GM12878 (cell line): Measurements from ENCODE around the gene NUBP1. TPM values are rescaled to one million over a fixed set of nuclear protein-coding genes. Genes with fewer than 3 reads are reported as not detected.

ENCODE experiments used
- ATAC-seq: fragments of 200-7000 bp; cut with Tn5 transposase; 3 replicates; pipeline ENCODE4 v1.9.1; 2020; ENCODE audit warnings: mild to moderate bottlenecking, moderate library complexity
- BruUV-seq: library from RNA; stranded (reverse); fragments of 400-500 nt; replicated peaks from 2 replicates; lab custom pipeline; 2021; lab: Mats Ljungman, UMichigan
- CTCF ChIA-PET: fragments of 300-600 bp; sonication (Branson Sonifier 250); formaldehyde crosslinking; extraction: SDS; loops from one replicate; lab custom pipeline; 2021; ENCODE audit warnings: inconsistent platforms; lab: Yijun Ruan, JAX
- POLR2A ChIA-PET: fragments of 350-600 bp; formaldehyde crosslinking; extraction: SDS; loops from one replicate; lab custom pipeline; 2021; ENCODE audit warnings: inconsistent platforms; lab: Charles Lee
- RAD21 ChIA-PET: fragments of 300-600 bp; sonication (Branson Sonifier 250); formaldehyde crosslinking; loops from one replicate; lab custom pipeline; 2023; ENCODE audit warnings: antibody characterized with exemption; ENCODE audit not compliant: unreplicated experiment; lab: Charles Lee
- SMC1A ChIA-PET: fragments of 300-600 bp; sonication (Branson Sonifier 250); formaldehyde crosslinking; loops from one replicate; lab custom pipeline; 2023; ENCODE audit not compliant: unreplicated experiment, uncharacterized antibody; lab: Charles Lee
- DNase-seq: peaks from one replicate; pipeline ENCODE4 v3.0.0-alpha.2; 2011; ENCODE audit warnings: low read depth, low spot score
- FAIRE-seq: peaks from 3 replicates; lab custom pipeline; 2011; peaks lifted over from hg19 to GRCh38; lab: Jason Lieb, UNC
- H2AFZ ChIP-seq: 2 replicates; pipeline ENCODE4 v1.6.0; 2011; ENCODE audit warnings: low read depth, low read length, control low read depth; ENCODE audit not compliant: control insufficient read depth
- H3K27ac ChIP-seq: 2 replicates; pipeline ENCODE4 v1.5.1; 2011; ENCODE audit warnings: control low read depth; ENCODE audit not compliant: control insufficient read depth, insufficient read depth
- H3K27me3 ChIP-seq, 2 experiments: replicated peaks in 1 of 2; 2 replicates each; pipeline versions ENCODE4 v1.6.0 to v1.6.1; 2011; ENCODE audit warnings: low read length in 1 of 2; ENCODE audit not compliant: control insufficient read depth in 2 of 2, insufficient read depth in 2 of 2
- H3K36me3 ChIP-seq, 2 experiments: 2 replicates each; pipeline ENCODE4 v1.5.1; 2011; ENCODE audit warnings: low read length in 1 of 2; ENCODE audit not compliant: control insufficient read depth in 2 of 2, insufficient read depth in 2 of 2
- H3K4me1 ChIP-seq: 2 replicates; pipeline ENCODE4 v1.6.1; 2011; ENCODE audit warnings: mild to moderate bottlenecking, low read length, moderate library complexity, mixed read lengths; ENCODE audit not compliant: control insufficient read depth, insufficient read depth
- H3K4me2 ChIP-seq: 2 replicates; pipeline ENCODE4 v1.6.0; 2011; ENCODE audit warnings: control low read depth; ENCODE audit not compliant: control insufficient read depth, insufficient read depth
- H3K4me3 ChIP-seq: fragments of 200-600 bp; sonication (generic); 2 replicates; pipeline ENCODE4 v1.5.1; 2016
- H3K79me2 ChIP-seq: 2 replicates; pipeline ENCODE4 v1.6.0; 2011; ENCODE audit warnings: low read length; ENCODE audit not compliant: control insufficient read depth, insufficient read depth
- H3K9ac ChIP-seq: 2 replicates; pipeline ENCODE4 v1.8.0; 2011; ENCODE audit warnings: low read length, control low read depth, mixed read lengths; ENCODE audit not compliant: control insufficient read depth, insufficient read depth
- H3K9me3 ChIP-seq: replicated peaks from 3 replicates; pipeline ENCODE4 v1.5.1; 2011; ENCODE audit warnings: mild to moderate bottlenecking, low read length; ENCODE audit not compliant: control insufficient read depth, insufficient read depth
- H4K20me1 ChIP-seq: 2 replicates; pipeline ENCODE4 v1.6.0; 2011; ENCODE audit not compliant: control insufficient read depth, insufficient read depth
- BCL3 ChIP-seq: IDR thresholded peaks from 2 replicates; pipeline ENCODE4 v1.6.1; 2011; ENCODE audit warnings: borderline replicate concordance, low read depth, mild to moderate bottlenecking, moderate library complexity, low read length; ENCODE audit not compliant: insufficient read depth, poor library complexity, severe bottlenecking
- HDAC6 ChIP-seq: fragments of 200-600 bp; sonication (generic); IDR thresholded peaks from one replicate; pipeline ENCODE4 v1.8.0; 2017; ENCODE audit warnings: antibody characterized with exemption; ENCODE audit not compliant: unreplicated experiment
- PBX3 ChIP-seq: IDR thresholded peaks from 2 replicates; pipeline ENCODE4 v1.6.1; 2011; ENCODE audit warnings: mild to moderate bottlenecking, low read depth, low read length, moderate library complexity; ENCODE audit not compliant: insufficient replicate concordance
- WGBS: methylation state at CpG from one replicate; pipeline ENCODE4 v1.1.6; 2016; ENCODE audit warnings: low lambda C conversion rate; ENCODE audit not compliant: insufficient replicate concordance, insufficient coverage; ENCODE audit errors: missing lambda C conversion rate; 5-methylcytosine and 5-hydroxymethylcytosine counted together
- in situ Hi-C: fragments of 300-500 bp; cut with MboI; formaldehyde crosslinking; loops from 9 replicates; pipeline ENCODE4 v1.14.3; 2018; ENCODE audit warnings: mixed read lengths
- intact Hi-C: fragments of 100-400 bp; cut with micrococcal nuclease; formaldehyde crosslinking; loops from one replicate; pipeline ENCODE4 v1.14.2; 2022; ENCODE audit not compliant: unreplicated experiment
- polyA plus RNA-seq, 11 experiments: library from polyadenylated mRNA; depleted of rRNA in 4 of 11; unstranded in 6 of 11; stranded (reverse) in 5 of 11; fragments of >200 nt; fragmentation: Nextera tagmentation in 4 of 11; fragmentation: Illumina TruSeq in 1 of 11; extraction: Ambion mirVana in 4 of 11; extraction: Trizol in 1 of 11; gene quantifications; 1 replicate in 1 of 11; 2 replicates in 10 of 11; pipeline versions ENCODE4 v1.2.1 to v1.2.3, GENCODE V29; 2011 to 2016; ENCODE audit warnings: inconsistent platforms in 2 of 11, missing spikeins in 2 of 11, low read depth in 1 of 11
- total RNA-seq, 4 experiments: library from RNA; depleted of rRNA in 3 of 4; stranded (reverse); fragments of >200 nt in 3 of 4; fragmentation: Illumina TruSeq in 1 of 4; extraction: Trizol in 1 of 4; gene quantifications; 2 replicates each; pipeline versions ENCODE4 v1.2.1 to v1.2.3, GENCODE V29; 2013 to 2021

The NUBP1 gene
- total and polyA plus RNA-seq, 10 of the 15 experiments (the other 5 are each of a cell fraction or from before 2014, with no cell fraction given), result 31.0 to 74.9 (median 58.3) TPM

DNA sequence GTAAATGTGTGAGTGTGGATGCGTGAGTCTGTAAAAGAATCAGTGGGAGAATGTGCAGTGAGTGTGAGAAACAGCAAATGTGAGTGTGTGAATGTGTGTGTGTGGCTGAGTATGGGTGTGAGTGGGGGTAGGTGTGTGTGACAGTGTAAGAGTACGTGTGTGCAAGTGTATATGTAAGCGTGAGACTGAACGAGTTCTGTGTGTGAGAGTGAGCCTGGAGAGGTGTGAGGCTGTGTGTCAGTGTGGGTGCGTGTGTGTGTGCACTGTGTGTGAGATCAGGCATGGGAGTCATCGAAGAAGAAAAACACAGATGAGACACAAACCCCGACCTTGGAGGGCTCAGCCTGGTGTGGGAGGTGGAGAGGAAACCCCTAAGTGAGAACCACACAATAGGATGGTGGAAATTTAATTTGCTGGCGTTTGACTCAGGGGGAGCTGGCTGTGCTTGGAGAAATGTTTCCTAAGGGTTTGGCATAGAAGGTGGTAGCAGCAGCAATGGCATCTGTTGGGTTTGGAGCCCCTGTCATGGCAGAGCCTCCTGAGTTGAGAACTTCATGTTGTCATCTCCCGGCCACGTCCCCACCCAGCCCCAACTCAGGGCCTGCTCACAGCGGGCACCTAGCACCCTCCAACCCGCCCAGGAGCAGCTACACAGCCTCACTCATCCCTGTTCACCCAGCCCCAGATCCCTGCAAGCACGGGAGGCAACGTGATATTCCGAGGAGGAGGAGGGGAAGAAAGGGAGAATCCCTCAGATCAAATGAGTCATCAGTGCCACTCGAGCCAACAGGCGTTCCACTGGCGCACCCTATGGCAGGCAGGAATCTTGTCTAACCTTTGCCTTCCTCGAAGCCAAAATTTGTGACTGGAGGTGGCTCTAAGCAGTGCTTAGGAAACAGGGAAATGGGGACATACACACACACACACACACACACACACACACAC, 14.3 kb upstream of the NUBP1 start:
- H3K9ac ChIP-seq, result no peak overlapping the region
- in situ Hi-C loops, result loop anchor here (10.0 kb wide), 2 partner anchors 1475 to 1585 kb away; no protein-coding TSS in a partner anchor
- no peaks in the 10 kb centered on the region for H4K20me1 ChIP-seq
- BruUV-seq, result no TSS peak
- no peaks in the 10 kb centered on the region for H3K36me3 ChIP-seq
- no peak for ATAC-seq
- RAD21 ChIA-PET, result no interaction called here
- H3K9me3 ChIP-seq, result no peaks in the 10 kb centered on the region
- POLR2A ChIA-PET, result no interaction called here
- DNase-seq, result no peak
- no peak overlapping the region for H3K27ac ChIP-seq
- CTCF ChIA-PET, result no interaction called here
- no peak for FAIRE-seq
- TF ChIP-seq PBX3 (peak; percentile 20), BCL3 (peak; percentile 48), HDAC6 (no peak)
- TF ChIP-seq, all 136 proteins: peak for 2
- H3K4me2 ChIP-seq, result no peak overlapping the region
- intact Hi-C loops, result no loop called here
- SMC1A ChIA-PET, result interaction anchor here (1.2 kb wide), 1 partner anchor 214 kb away, joined by 4 read pairs; no protein-coding TSS in a partner anchor
- H3K27me3 ChIP-seq, result no peaks in the 10 kb centered on the region
- H3K79me2 ChIP-seq, result no peaks in the 10 kb centered on the region
- no peak overlapping the region for H2AFZ ChIP-seq
- no peak overlapping the region for H3K4me3 ChIP-seq
- H3K4me1 ChIP-seq, result no peaks in the 10 kb centered on the region
- 63% methylated on average over 19 of the region's 19 CpGs for WGBS
